Measurements from ENCODE around the gene GAL3ST2.
"Not testable (repeated sequence)": the region's sequence is repeated elsewhere in the genome, so short reads cannot be mapped to it uniquely, and the experiment has no call there.

The GAL3ST2 gene

GRCh38 chr2:241752689-241753276, 23.8 kb upstream of the GAL3ST2 start:
- TF ChIP-seq CTCF (conservative IDR thresholded peaks at IDR 0.05; ENCODE audit: low read depth, low read length) = no peak
- no peak overlapping the region for H3K4me3 ChIP-seq (ENCODE audit: low read length)
- DNase-seq (ENCODE audit: low read depth) = no peak

GRCh38 chr2:241753493-241753892, 23.1 kb upstream of the GAL3ST2 start:
- TF ChIP-seq CTCF (conservative IDR thresholded peaks at IDR 0.05; ENCODE audit: low read depth, low read length) = no peak
- no peak overlapping the region for H3K4me3 ChIP-seq (ENCODE audit: low read length)
- no peak for DNase-seq (ENCODE audit: low read depth)

- H3K4me3 ChIP-seq (ENCODE audit: low read length) = no peak overlapping the region
- no peak for DNase-seq (ENCODE audit: low read depth)
- no peak for TF ChIP-seq CTCF (conservative IDR thresholded peaks at IDR 0.05; ENCODE audit: low read depth, low read length)
Measured at GRCh38 chr2:241754042-241754441, 22.6 kb upstream of the GAL3ST2 start.

- H3K4me3 ChIP-seq (ENCODE audit: low read length) = no peak overlapping the region
- DNase-seq (ENCODE audit: low read depth) = no peak
- TF ChIP-seq CTCF (conservative IDR thresholded peaks at IDR 0.05; ENCODE audit: low read depth, low read length) = no peak
Measured at GRCh38 chr2:241755166-241755565, 21.5 kb upstream of the GAL3ST2 start.

- TF ChIP-seq CTCF (conservative IDR thresholded peaks at IDR 0.05; ENCODE audit: low read depth, low read length) = no peak
- no peak for DNase-seq (ENCODE audit: low read depth)
Measured at GRCh38 chr2:241755777-241756176, 20.8 kb upstream of the GAL3ST2 start.

GRCh38 chr2:241759067-241759807, 17.4 kb upstream of the GAL3ST2 start:
- H3K4me3 ChIP-seq (ENCODE audit: low read length) = no peak overlapping the region
- no peak for DNase-seq (ENCODE audit: low read depth)
- TF ChIP-seq CTCF (conservative IDR thresholded peaks at IDR 0.05; ENCODE audit: low read depth, low read length) = no peak

More at GRCh38 chr2:241755777-241756176, 20.8 kb upstream of the GAL3ST2 start:
- H3K4me3 ChIP-seq (ENCODE audit: low read length) = no peak overlapping the region

- DNase-seq (ENCODE audit: low read depth); H3K4me3 ChIP-seq (ENCODE audit: low read length): not testable (repeated sequence)
Measured at GRCh38 chr2:241759893-241760292, 16.7 kb upstream of the GAL3ST2 start.

Data from retinal pigment epithelial cell (primary cell).